K562 (cell line): ENCODE results near the gene TMEFF1. TPM values are rescaled to one million over a fixed set of nuclear protein-coding genes. Genes with fewer than 3 reads are reported as not detected.

Source experiments
- ATF3 ChIP-seq, 2 experiments: fragments of 450-650 bp in 1 of 2; sonication (generic) in 1 of 2; formaldehyde crosslinking in 1 of 2; IDR thresholded peaks in 1 of 2; conservative IDR thresholded peaks in 1 of 2; 2 replicates each; pipeline versions ENCODE4 v1.6.1 to v1.8.1; 2016 to 2023; ENCODE audit warnings: mild to moderate bottlenecking in 2 of 2, moderate library complexity in 2 of 2, inconsistent platforms in 1 of 2, missing genetic modification reagents in 1 of 2
- BCL6 ChIP-seq: fragments of 250-450 bp; sonication (Bioruptor Pico); IDR thresholded peaks from 2 replicates; pipeline ENCODE4 v1.4.0; 2020
- BRD4 ChIP-seq: fragments of 200-600 bp; sonication (generic); IDR thresholded peaks from 2 replicates; pipeline ENCODE4 v1.6.1; 2017; ENCODE audit warnings: inconsistent platforms
- CXXC5 ChIP-seq: fragments of 250-450 bp; sonication (Bioruptor Pico); IDR thresholded peaks from 2 replicates; pipeline ENCODE4 v1.8.0; 2022; ENCODE audit warnings: inconsistent platforms, mild to moderate bottlenecking, moderate library complexity
- ESRRB ChIP-seq: fragments of 250-450 bp; sonication (Bioruptor Pico); IDR thresholded peaks from 2 replicates; pipeline ENCODE4 v1.5.0; 2020; ENCODE audit warnings: mild to moderate bottlenecking, moderate library complexity, borderline replicate concordance
- ETV6 ChIP-seq, 3 experiments: fragments of 150-350 bp in 1 of 3; sonication (generic) in 1 of 3; formaldehyde crosslinking in 1 of 3; IDR thresholded peaks; 2 replicates each; pipeline versions ENCODE4 v1.6.1 to v1.8.0; 2014 to 2022; ENCODE audit warnings: borderline replicate concordance in 2 of 3, low read depth in 2 of 3, antibody characterized with exemption in 1 of 3, low read length in 1 of 3, mild to moderate bottlenecking in 1 of 3, missing genetic modification reagents in 1 of 3
- FOXJ2 ChIP-seq: fragments of 200-800 bp; sonication (Bioruptor generic); IDR thresholded peaks from 2 replicates; pipeline ENCODE4 v1.6.1; 2016; ENCODE audit warnings: missing genetic modification characterization, missing compliant biosample characterization
- HOXB6 ChIP-seq: fragments of 250-450 bp; sonication (Bioruptor Pico); IDR thresholded peaks from 2 replicates; pipeline ENCODE4 v1.5.1; 2022; ENCODE audit warnings: mild to moderate bottlenecking, borderline replicate concordance
- MNT ChIP-seq, 2 experiments: fragments of 450-650 bp; conservative IDR thresholded peaks; 2 replicates each; pipeline ENCODE4 v1.6.1; 2017; ENCODE audit warnings: mild to moderate bottlenecking in 2 of 2, moderate library complexity in 2 of 2
- NCOR1 ChIP-seq: fragments of 450-650 bp; IDR thresholded peaks from 2 replicates; pipeline ENCODE4 v1.6.1; 2016; ENCODE audit warnings: mild to moderate bottlenecking, moderate library complexity
- NFIC ChIP-seq: fragments of 450-650 bp; IDR thresholded peaks from 2 replicates; pipeline ENCODE4 v1.6.1; 2017; ENCODE audit warnings: mild to moderate bottlenecking, inconsistent platforms
- POLR2A ChIP-seq: fragments of 450-650 bp; conservative IDR thresholded peaks from 2 replicates; pipeline ENCODE4 v1.6.1; 2016
- PPARD ChIP-seq: fragments of 250-450 bp; sonication (Bioruptor Pico); IDR thresholded peaks from 2 replicates; pipeline ENCODE4 v1.8.0; 2022; ENCODE audit warnings: inconsistent platforms, mild to moderate bottlenecking, moderate library complexity
- RBM25 ChIP-seq: fragments of 200-400 bp; formaldehyde crosslinking; IDR thresholded peaks from 2 replicates; pipeline ENCODE4 v1.6.1; 2018; ENCODE audit warnings: low read length, low read depth, moderate library complexity; ENCODE audit not compliant: severe bottlenecking
- RCOR1 ChIP-seq, 2 experiments: IDR thresholded peaks; 2 replicates each; pipeline ENCODE4 v1.6.1; 2012; ENCODE audit warnings: low read depth in 2 of 2, low read length in 2 of 2, borderline replicate concordance in 1 of 2, improper control_type of control experiment in 1 of 2
- RFX7 ChIP-seq: fragments of 250-450 bp; sonication (Bioruptor Pico); IDR thresholded peaks from 2 replicates; pipeline ENCODE4 v1.5.1; 2021; ENCODE audit warnings: mild to moderate bottlenecking
- RNF2 ChIP-seq: sonication (generic); IDR thresholded peaks from 2 replicates; pipeline ENCODE4 v1.6.1; 2016
- TARDBP ChIP-seq: fragments of 450-650 bp; IDR thresholded peaks from 2 replicates; pipeline ENCODE4 v1.6.1; 2016
- TEAD4 ChIP-seq, 2 experiments: sonication (generic) in 1 of 2; formaldehyde crosslinking in 1 of 2; IDR thresholded peaks; 2 replicates each; pipeline versions ENCODE4 v1.6.1 to v1.8.0; 2012 to 2022; ENCODE audit warnings: borderline replicate concordance in 1 of 2, inconsistent platforms in 1 of 2, low read length in 1 of 2, mild to moderate bottlenecking in 1 of 2, missing genetic modification reagents in 1 of 2
- TGIF2 ChIP-seq: sonication (generic); formaldehyde crosslinking; IDR thresholded peaks from 2 replicates; pipeline ENCODE4 v1.8.1; 2022; ENCODE audit warnings: mild to moderate bottlenecking, missing genetic modification reagents, moderate library complexity
- ZKSCAN3 ChIP-seq: fragments of 250-450 bp; sonication (Bioruptor Pico); IDR thresholded peaks from 2 replicates; pipeline ENCODE4 v1.4.0; 2020
- ZMIZ1 ChIP-seq, 2 experiments: fragments of 150-350 bp in 1 of 2; IDR thresholded peaks; 2 replicates each; pipeline ENCODE4 v1.6.1; 2012 to 2016; ENCODE audit warnings: low read depth in 2 of 2, low read length in 2 of 2, mild to moderate bottlenecking in 1 of 2, moderate library complexity in 1 of 2
- polyA plus RNA-seq, 8 experiments: library from polyadenylated mRNA; depleted of rRNA in 4 of 8; stranded (reverse) in 5 of 8; unstranded in 3 of 8; fragments of >200 nt; fragmentation: Nextera tagmentation in 2 of 8; fragmentation: Illumina TruSeq in 1 of 8; extraction: Ambion mirVana in 2 of 8; extraction: Trizol in 1 of 8; gene quantifications; 2 replicates each; pipeline versions ENCODE4 v1.2.1 to v1.2.3, GENCODE V29; 2011 to 2014; ENCODE audit warnings: inconsistent platforms in 1 of 8, missing spikeins in 1 of 8
- total RNA-seq, 7 experiments: library from RNA; depleted of rRNA in 6 of 7; stranded (reverse); fragments of >200 nt in 6 of 7; fragmentation: Illumina TruSeq in 2 of 7; extraction: Trizol in 2 of 7; gene quantifications; 2 replicates each; pipeline versions ENCODE4 v1.2.1 to v1.2.3, GENCODE V29; 2011 to 2021; ENCODE audit warnings: low replicate concordance in 1 of 7

Gene TMEFF1
- total and polyA plus RNA-seq, 9 of the 15 experiments (the other 6 are each of a cell fraction or from before 2014, with no cell fraction given): 0.07 to 1.1 (median 0.28) TPM; not detected in 2

GRCh38 chr9:100426530-100427365 lies 46.2 kb upstream of the TMEFF1 start, which contains the start of gene MSANTD3 (continued):
- TF ChIP-seq RFX7 (CRISPR knock-in tag) (no peak), BCL6 (CRISPR knock-in tag) (no peak), HOXB6 (no peak), ETV6 (IDR thresholded peaks at IDR 0.05; ENCODE audit: borderline replicate concordance in 1 of 2, low read depth in 2 of 2, low read length in 1 of 2) (no peak), ETV6 (CRISPR knock-in tag; IDR thresholded peaks at IDR 0.05; ENCODE audit: borderline replicate concordance) (no peak), ATF3 (IDR thresholded peaks at IDR 0.05) (peak; percentile 72), ATF3 (CRISPR knock-in tag; conservative IDR thresholded peaks at IDR 0.05) (no peak), POLR2A (peak; percentile 79), NFIC (no peak), NCOR1 (no peak), ZMIZ1 (IDR thresholded peaks at IDR 0.05; ENCODE audit: low read depth in 2 of 2, low read length in 2 of 2) (0 out of 4 replicates have a peak, but pooled peaks of 1 of the 2 experiments have one; percentile 8), RNF2 (no peak), TARDBP (no peak), RCOR1 (IDR thresholded peaks at IDR 0.05; ENCODE audit: borderline replicate concordance in 1 of 2, low read depth in 2 of 2, low read length in 2 of 2) (no peak; a peak in 1 of 4 replicates), PPARD (no peak), MNT (conservative IDR thresholded peaks at IDR 0.05) (peak; percentile 24 to 56; a peak in 2 of 4 replicates), FOXJ2 (peak; percentile 77; the same call in 1 of the 2 replicates), TGIF2 (CRISPR knock-in tag) (no peak), BRD4 (no peak), RBM25 (no peak), ZKSCAN3 (CRISPR knock-in tag) (no peak), TEAD4 (IDR thresholded peaks at IDR 0.05; ENCODE audit: low read length) (0 out of 2 replicates have a peak, but pooled peaks have one; percentile 7), TEAD4 (CRISPR knock-in tag; IDR thresholded peaks at IDR 0.05; ENCODE audit: borderline replicate concordance) (no peak), CXXC5 (peak; percentile 83), ESRRB (CRISPR knock-in tag) (no peak)
